GM10266 (cell line): ENCODE results near the gene MAGI2.

Source experiments
- DNase-seq: peaks from one replicate; pipeline ENCODE4 v3.0.0; 2012; ENCODE audit errors: extremely low spot score
- CTCF ChIP-seq: IDR thresholded peaks from 2 replicates; pipeline ENCODE4 v1.5.1; 2012; ENCODE audit warnings: mild to moderate bottlenecking, low read depth; ENCODE audit not compliant: control insufficient read depth, insufficient read depth; ENCODE audit errors: missing control alignments

The MAGI2 gene

DNA sequence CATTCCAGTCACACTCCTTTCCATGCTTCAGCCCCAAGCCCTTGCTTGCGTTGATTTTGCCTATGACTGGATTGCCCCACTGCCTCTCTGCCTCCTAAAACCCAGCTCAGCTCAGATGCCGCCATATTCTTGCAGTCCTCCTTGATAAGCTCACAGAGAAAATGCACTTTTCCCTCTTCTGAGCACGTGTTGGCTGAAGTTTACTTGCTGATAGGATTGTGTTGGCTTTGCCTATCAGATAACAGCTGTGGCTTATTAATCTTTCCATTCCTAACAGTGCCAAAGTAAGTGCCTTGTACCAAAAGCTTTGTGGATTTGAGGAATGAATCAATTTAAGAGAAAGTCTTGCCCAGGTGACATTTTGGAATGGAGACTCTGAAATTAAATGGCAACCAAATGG is 1405.7 kb downstream of the MAGI2 start:
- no peak for DNase-seq
- no peak for TF ChIP-seq CTCF

- DNase-seq = no peak
- no peak for TF ChIP-seq CTCF
Observed at GRCh38 chr7:78043159-78043558, 1410.3 kb downstream of the MAGI2 start.

- TF ChIP-seq CTCF = no peak
Observed at GRCh38 chr7:78041423-78041822, 1412.0 kb downstream of the MAGI2 start.

GRCh38 chr7:78039790-78040776 is 1413.4 kb downstream of the MAGI2 start:
- peak; percentile 46 for DNase-seq

More at GRCh38 chr7:78041423-78041822, 1412.0 kb downstream of the MAGI2 start:
- DNase-seq = no peak

DNA sequence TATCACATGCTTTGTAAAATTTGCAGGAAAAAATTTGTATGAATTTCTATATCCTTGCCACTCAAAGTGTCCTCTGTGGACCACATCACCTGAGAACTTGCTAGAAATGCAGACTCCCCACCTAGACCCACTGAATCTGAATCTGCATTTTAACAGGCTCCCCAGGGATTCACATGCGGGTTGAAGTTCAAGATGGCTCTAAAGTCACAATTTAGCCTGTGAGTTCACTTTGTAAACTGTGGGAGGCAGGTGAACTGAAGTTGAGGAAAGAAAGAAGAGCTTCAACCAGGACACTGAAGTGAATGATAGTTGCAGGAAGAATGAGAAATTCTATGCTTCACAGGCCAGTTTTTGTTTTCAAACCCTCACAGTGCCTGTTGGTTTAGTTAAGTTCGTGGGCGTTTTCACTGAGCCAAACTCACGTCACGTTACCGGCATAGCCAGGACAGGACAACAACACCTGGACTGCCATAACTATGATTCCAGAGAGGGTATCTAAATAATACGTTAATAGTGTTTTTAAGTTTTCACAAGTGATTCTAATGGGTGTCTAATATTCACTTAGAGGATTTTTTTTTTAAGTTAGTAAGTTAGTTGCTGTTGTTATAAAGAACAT is 1414.9 kb downstream of the MAGI2 start:
- no peak for DNase-seq
- TF ChIP-seq CTCF = no peak

More at GRCh38 chr7:78039790-78040776, 1413.4 kb downstream of the MAGI2 start:
- peak; percentile 71 for TF ChIP-seq CTCF

DNA sequence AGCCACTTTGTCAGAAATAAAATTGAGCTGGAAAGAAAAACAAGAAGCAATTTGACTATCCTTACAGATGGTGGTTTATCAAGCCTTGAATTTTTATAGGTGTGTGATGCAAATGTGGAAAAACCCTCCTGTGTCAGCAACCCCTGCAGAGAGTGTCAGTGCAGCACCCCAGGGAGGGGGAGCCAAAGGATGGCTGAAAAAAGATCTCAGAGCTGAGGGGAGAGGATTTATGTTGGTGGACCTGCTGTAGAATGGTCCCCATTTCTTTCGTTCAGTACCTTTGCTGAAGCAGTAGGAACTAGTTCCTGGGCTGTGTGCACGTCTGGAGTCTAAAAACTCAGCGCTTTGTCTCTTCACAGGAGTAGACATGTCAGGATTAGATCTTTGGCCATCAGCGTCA is 1415.9 kb downstream of the MAGI2 start:
- no peak for DNase-seq
- no peak for TF ChIP-seq CTCF

DNA sequence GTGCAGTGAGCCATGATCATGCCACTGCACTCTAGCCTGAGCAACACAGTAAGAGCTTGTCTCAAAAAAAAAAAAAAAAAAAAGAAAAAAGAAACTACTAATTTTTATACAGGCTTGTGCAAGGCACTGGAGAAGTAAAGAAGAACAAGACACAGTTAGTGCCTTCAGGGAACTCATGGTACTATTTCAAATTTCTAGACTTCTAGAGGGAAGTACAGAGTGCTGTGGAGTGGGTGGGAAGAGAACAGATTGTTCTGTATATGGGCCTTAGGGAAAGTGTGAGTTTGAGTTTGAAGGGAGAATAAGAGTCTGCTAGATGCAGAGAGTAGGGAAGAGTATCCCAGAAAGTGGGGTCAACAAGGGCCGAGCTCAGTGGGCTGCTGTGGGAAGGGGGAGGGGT is 1420.1 kb downstream of the MAGI2 start:
- DNase-seq = no peak
- TF ChIP-seq CTCF = no peak
